ENCODE data around the gene FADS2.

GRCh38 chr11:61795876-61796526 lies 32.1 kb upstream of the FADS2 start:
- TF ChIP-seq REST (IDR thresholded peaks at IDR 0.05; ENCODE audit: insufficient replicate concordance, low read depth) (no peak), CTCF (IDR thresholded peaks at IDR 0.05; ENCODE audit: insufficient read depth, low read length) (no peak), POLR2AphosphoS5 (IDR thresholded peaks at IDR 0.05; ENCODE audit: low read depth) (no peak), SPI1 (IDR thresholded peaks at IDR 0.05; ENCODE audit: borderline replicate concordance, low read depth) (no peak)
